Neuron (in vitro differentiated cells): ENCODE results near the gene DLEC1.
"Not testable (repeated sequence)": the region's sequence is repeated elsewhere in the genome, so short reads cannot be mapped to it uniquely, and the experiment has no call there.

ENCODE experiments used
- H2AFZ ChIP-seq: one replicate; pipeline ENCODE4 v1.6.1; 2013; ENCODE audit warnings: low read depth, mild to moderate bottlenecking, inconsistent platforms, low read length, moderate library complexity
- H3K27me3 ChIP-seq: one replicate; pipeline ENCODE4 v1.6.1; 2013; ENCODE audit warnings: low read length; ENCODE audit not compliant: insufficient read depth
- H3K36me3 ChIP-seq: one replicate; pipeline ENCODE4 v1.6.1; 2013; ENCODE audit warnings: low read length; ENCODE audit not compliant: insufficient read depth
- H3K4me1 ChIP-seq: one replicate; pipeline ENCODE4 v1.6.1; 2013; ENCODE audit warnings: low read length; ENCODE audit not compliant: insufficient read depth
- H3K4me3 ChIP-seq: 2 replicates; pipeline ENCODE4 v1.5.1; 2013; ENCODE audit warnings: mild to moderate bottlenecking, low read length, moderate library complexity
- H3K9me3 ChIP-seq: one replicate; pipeline ENCODE4 v1.6.1; 2013; ENCODE audit warnings: low read length

Gene DLEC1

DNA sequence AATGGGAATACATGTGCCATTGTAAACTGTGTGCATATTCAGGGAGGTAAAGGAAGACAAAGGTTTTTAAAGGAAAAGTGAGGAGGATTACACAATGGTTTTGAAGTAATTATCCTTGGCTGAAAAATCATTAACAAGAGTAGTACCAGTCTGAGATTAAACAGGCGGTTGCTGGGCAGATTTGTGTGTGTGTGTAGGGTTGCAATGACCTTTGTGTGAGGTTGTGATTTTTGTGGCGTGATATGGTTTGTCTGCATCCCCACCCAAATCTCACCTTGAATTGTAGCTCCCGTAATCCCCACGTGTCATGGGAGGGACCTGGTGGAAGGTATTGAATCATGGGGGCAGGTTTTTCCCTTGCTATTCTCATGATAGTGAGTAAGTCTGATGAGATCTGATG, 7.0 kb downstream of the DLEC1 start:
- no peaks in the 10 kb centered on the region for H3K9me3 ChIP-seq
- no peaks in the 10 kb centered on the region for H3K27me3 ChIP-seq
- H3K4me1 ChIP-seq: peaks cover 12% of the 10 kb centered on the region
- H2AFZ ChIP-seq: no peak overlapping the region
- no peaks in the 10 kb centered on the region for H3K36me3 ChIP-seq
- no peak overlapping the region for H3K4me3 ChIP-seq

DNA sequence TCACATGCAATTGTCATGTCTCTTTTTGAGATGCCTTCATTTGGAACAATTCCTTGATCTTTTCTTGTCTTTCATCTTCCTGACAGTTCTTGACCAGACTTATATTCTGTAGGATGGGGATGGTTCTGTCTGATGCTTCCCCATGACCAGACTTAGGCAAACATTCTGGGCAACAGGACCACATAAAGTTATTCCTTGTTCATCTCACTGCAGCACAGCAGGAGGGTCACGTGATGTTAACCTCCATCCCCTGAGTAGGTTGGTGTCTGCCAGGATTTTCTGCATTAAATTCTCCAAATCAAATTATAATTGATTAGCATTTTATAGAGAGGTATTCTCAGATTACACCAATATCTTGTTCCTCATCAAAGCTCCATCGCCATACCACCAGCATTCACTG, 7.8 kb downstream of the DLEC1 start:
- H2AFZ ChIP-seq: no peak overlapping the region
- peaks cover 12% of the 10 kb centered on the region for H3K4me1 ChIP-seq
- no peak overlapping the region for H3K4me3 ChIP-seq
- no peaks in the 10 kb centered on the region for H3K9me3 ChIP-seq
- no peaks in the 10 kb centered on the region for H3K27me3 ChIP-seq
- H3K36me3 ChIP-seq: no peaks in the 10 kb centered on the region

DNA sequence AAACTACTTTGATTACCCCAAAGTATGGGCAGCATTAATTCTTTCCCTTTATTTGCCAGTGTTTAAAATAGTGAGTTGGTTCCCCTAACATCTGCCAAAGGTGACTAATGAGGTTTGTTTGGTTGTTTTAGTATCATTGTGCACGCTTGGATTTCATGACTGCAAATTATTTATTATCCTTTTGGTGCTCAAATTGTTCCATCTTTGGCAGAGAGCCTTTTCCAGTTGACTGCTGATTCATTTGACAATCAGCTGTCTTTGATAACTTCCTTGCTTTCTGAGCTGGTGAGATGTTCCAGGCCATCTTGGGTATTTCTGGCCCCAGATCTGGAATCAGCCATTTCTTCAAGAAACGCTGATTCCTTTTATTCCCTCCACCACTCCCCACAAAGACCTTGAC, 8.9 kb downstream of the DLEC1 start:
- Histone ChIP-seq H3K9me3 (peaks cover 3% of the 10 kb centered on the region), H3K4me3 (no peak overlapping the region), H3K27me3 (no peaks in the 10 kb centered on the region), H3K4me1 (peaks cover 12% of the 10 kb centered on the region), H2AFZ (no peak overlapping the region), H3K36me3 (no peaks in the 10 kb centered on the region)

DNA sequence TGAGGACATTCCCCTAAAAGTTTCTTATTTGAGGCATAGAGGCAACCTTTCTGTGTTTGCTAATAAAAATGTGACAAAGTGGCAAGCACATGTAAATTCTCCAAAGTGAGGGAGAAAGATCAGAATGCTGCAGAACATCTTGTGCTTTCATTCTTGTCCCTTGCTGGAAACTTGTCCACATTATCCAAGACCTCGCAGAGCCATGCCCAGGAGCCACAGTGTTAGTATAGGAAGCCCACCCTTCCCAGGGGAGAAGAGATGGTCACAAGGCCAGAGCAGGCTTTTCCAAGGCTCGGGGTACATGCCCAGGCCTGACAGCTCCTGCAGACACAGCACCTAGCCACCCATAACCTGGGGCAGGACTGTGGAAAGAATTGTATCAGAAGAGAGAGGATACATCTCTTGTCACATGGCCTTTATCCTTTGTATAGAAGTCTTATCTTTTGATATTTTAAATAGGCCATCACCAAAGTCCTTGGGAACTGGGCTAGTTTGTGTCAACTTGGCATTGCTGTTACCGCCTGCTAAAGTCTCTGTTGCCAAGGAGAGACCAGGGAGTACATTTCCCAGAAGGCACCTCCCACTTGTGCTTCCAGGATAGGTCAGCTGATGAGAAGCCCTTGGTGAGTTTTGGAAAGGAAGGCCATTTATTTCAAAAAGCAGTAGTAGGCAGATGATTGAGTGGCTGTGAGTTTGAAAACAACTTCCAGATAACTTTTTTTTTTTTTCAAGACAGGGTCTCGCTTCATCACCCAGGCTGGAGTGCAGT, 10.5 kb downstream of the DLEC1 start:
- Histone ChIP-seq H2AFZ (peak overlapping the region; percentile 24), H3K36me3 (no peaks in the 10 kb centered on the region), H3K4me1 (peaks cover 12% of the 10 kb centered on the region), H3K4me3 (no peak overlapping the region), H3K27me3 (no peaks in the 10 kb centered on the region), H3K9me3 (peaks cover 3% of the 10 kb centered on the region)

DNA sequence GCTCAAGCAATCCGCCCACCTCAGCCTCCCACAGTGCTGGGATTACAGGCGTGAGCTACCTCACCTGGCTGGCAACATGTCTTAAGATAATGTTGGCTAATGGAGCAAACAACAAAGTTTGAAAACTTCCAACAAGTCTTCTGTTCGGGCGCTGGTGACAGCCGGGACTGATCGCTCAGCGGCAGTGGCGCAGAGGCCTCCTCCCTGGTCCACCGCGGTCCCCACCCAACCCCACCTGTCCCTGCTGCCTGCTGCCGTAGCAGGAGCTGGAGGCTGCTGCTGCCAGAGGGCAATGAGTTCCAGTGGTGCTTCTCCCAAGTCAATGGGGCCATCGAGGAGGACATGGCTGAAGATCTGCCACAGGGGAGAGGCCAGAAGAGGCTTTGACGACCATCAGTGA, 12.1 kb downstream of the DLEC1 start:
- no peak overlapping the region for H3K4me3 ChIP-seq
- peaks cover 3% of the 10 kb centered on the region for H3K9me3 ChIP-seq
- peaks cover 12% of the 10 kb centered on the region for H3K4me1 ChIP-seq
- no peak overlapping the region for H2AFZ ChIP-seq
- H3K36me3 ChIP-seq: no peaks in the 10 kb centered on the region
- no peaks in the 10 kb centered on the region for H3K27me3 ChIP-seq

DNA sequence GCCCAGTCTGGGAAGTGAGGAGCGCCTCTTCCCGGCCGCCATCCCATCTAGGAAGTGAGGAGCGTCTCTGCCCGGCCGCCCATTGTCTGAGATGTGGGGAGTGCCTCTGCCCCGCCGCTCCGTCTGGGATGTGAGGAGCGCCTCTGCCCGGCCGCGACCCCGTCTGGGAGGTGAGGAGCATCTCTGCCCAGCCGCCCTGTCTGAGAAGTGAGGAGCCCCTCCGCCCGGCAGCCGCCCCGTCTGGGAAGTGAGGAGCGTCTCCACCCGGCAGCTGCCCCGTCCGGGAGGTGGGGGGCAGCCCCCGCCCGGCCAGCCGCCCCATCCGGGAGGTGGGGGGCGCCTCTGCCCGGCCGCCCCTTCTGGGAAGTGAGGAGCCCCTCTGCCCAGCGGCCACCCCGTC, 14.3 kb downstream of the DLEC1 start:
- not testable (repeated sequence) for H2AFZ ChIP-seq, H3K4me3 ChIP-seq, H3K9me3 ChIP-seq, H3K36me3 ChIP-seq, H3K27me3 ChIP-seq
- peaks cover 12% of the 10 kb centered on the region for H3K4me1 ChIP-seq

DNA sequence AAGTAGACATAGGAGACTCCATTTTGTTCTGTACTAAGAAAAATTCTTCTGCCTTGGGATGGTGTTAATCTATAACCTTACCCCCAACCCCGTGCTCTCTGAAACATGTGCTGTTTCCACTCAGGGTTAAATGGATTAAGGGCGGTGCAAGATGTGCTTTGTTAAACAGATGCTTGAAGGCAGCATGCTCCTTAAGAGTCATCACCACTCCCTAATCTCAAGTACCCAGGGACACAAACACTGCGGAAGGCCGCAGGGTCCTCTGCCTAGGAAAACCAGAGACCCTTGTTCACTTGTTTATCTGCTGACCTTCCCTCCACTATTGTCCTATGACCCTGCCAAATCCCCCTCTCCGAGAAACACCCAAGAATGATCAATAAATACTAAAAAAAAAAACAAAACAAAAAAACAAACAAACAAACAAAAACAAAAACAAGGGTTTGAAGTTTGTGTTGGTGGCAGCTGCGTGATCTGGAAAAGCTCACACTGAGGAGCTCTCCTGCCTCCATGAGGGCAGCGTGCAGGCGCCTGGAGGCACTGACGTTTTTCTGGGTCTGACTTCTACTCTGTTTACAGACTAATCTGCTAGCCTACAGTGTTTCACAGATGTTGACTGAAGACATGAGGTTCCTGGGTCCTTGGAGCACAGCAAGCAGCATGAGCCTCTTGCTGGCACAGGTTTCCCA, 14.9 kb downstream of the DLEC1 start:
- peaks cover 12% of the 10 kb centered on the region for H3K4me1 ChIP-seq
- H3K27me3 ChIP-seq, H3K9me3 ChIP-seq, H3K36me3 ChIP-seq, H3K4me3 ChIP-seq, H2AFZ ChIP-seq: not testable (repeated sequence)

DNA sequence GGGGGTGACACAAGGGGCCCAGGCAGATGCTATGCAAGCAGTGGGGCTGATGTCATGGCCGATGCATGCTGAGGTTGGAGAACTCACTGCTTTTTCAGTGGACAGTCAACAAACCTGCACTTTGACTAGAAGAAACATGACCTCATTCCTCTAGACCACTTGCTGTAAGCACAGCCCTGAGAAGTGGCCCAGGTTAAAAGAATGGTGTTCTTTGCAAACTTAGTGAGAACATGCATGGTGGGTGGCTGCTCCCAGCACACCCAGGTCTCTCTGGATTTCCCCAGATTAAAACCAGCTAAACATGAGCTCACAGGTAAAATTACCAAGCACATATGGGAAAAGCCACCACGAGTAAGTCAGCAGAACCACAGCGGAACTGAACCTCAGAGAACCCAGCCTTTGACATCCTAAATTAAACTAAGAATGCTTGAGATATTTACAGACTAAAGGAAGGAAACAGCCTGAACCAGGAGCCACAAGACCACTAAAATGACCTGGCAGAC, 15.5 kb downstream of the DLEC1 start:
- Histone ChIP-seq H3K27me3 (no peaks in the 10 kb centered on the region), H3K4me3 (no peak overlapping the region), H3K36me3 (no peaks in the 10 kb centered on the region), H3K4me1 (peaks cover 6% of the 10 kb centered on the region), H2AFZ (no peak overlapping the region), H3K9me3 (peaks cover 3% of the 10 kb centered on the region)

DNA sequence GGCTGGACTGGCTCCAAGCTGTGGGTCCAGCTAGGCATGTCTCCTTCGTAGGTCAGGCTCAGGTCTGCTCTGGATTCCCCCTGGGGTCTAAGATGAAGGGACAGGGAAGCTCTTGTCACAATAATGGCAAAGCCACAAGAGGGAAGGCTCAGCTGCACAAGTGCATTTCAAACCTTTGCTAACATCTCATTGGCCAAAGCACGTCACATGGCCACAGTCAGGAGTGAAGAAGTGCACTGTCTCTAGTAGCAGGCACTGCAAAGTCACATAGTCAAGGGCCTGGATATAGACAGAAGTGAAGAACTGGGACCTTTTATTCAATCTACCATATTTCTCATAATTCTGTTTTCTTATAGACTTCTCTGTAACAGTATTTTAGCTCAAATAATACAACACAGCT, 20.1 kb downstream of the DLEC1 start:
- peaks cover 3% of the 10 kb centered on the region for H3K9me3 ChIP-seq
- no peak overlapping the region for H2AFZ ChIP-seq
- no peaks in the 10 kb centered on the region for H3K4me1 ChIP-seq
- H3K4me3 ChIP-seq: no peak overlapping the region
- no peaks in the 10 kb centered on the region for H3K36me3 ChIP-seq
- no peaks in the 10 kb centered on the region for H3K27me3 ChIP-seq

DNA sequence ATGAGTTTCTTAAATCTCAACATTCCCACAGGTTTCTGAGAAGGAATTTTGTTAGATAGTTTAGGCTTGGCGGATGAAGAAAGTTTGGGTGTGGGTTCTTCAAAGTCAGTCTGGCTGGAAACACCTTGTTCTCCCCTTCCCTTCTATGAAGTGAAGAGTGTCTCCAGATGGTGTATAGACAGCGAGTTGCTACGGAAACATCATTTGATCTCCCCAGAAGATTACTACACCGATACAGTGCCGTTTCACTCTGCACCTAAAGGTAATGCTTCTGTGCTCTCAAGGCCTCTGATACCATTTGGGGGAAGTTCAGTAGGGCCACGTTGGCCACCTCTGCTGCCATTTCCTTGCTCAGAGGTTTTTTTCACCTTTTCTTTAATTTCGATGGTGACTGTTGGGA, 20.6 kb downstream of the DLEC1 start:
- H3K4me1 ChIP-seq: no peaks in the 10 kb centered on the region
- H2AFZ ChIP-seq: no peak overlapping the region
- H3K27me3 ChIP-seq: no peaks in the 10 kb centered on the region
- no peaks in the 10 kb centered on the region for H3K36me3 ChIP-seq
- peaks cover 3% of the 10 kb centered on the region for H3K9me3 ChIP-seq
- H3K4me3 ChIP-seq: no peak overlapping the region

DNA sequence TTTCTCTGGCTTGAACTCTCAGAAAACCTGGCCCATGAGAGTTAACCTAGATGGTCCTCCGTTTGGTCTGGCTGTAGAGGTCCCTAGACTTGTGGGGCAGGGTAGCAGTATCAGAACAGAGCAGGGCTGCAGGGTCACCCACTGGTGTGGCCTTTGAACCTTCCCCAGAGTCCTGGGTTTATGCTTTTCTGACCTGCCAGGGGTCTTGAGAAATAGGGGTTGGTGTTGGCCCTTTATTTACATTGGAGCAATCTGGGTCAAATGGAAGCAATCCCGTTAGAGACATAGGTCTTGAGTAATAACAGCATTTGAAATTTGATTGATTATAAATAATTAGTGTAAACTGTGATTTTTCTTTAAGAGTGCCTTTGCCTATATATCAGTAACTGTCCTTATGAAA, 23.8 kb downstream of the DLEC1 start:
- H2AFZ ChIP-seq: no peak overlapping the region
- peaks cover 3% of the 10 kb centered on the region for H3K9me3 ChIP-seq
- no peak overlapping the region for H3K4me3 ChIP-seq
- no peaks in the 10 kb centered on the region for H3K4me1 ChIP-seq
- H3K27me3 ChIP-seq: no peaks in the 10 kb centered on the region
- H3K36me3 ChIP-seq: no peaks in the 10 kb centered on the region

DNA sequence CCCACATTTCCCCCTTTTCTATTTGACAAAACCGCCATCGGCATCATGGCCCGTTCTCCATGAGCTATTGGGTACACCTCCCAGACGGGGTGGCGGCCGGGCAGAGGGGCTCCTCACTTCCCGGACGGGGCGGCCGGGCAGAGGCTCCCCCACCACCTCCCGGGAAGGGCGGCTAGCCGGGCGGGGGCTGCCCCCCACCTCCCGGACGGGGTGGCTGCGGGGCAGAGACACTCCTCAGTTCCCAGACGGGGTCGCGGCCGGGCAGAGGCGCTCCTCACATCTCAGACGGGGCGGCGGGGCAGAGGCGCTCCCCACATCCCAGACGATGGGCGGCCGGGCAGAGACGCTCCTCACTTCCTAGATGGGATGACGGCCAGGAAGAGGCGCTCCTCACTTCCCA, 25.4 kb downstream of the DLEC1 start:
- H2AFZ ChIP-seq, H3K9me3 ChIP-seq, H3K4me1 ChIP-seq, H3K4me3 ChIP-seq, H3K36me3 ChIP-seq, H3K27me3 ChIP-seq: not testable (repeated sequence)

DNA sequence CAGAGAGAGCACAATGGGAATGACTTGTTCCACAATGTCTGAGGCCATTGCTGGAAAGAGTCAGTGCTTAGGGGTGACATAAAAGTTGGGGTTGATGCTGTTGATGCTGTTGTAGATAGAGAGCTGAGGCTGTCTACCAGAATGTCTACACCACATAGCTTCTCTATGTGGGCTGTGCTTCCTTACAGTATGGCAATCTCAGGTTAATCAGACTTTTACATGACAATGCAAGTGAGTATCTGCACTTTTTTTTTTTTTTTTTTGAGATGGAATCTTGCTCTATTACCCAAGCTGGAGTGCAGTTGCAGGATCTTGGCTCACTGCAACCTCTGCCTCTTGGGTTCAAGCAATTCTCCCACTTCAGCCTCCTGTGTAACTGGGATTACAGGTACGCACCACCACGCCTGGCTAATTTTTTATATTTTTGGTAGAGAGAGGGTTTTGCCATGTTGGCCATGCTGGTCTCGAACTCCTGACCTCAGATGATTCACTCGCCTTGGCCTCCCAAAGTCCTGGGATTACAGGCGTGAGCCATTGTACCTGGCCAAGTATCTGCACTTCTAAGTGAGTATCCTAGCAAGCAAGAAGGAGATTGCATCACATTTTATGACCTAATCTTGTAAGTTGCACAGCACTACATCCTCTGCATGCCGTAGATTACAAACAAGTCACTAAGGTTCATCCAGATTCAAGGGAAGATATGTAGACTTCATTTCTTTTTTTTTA, 28.7 kb downstream of the DLEC1 start:
- Histone ChIP-seq H3K4me3 (no peak overlapping the region), H3K27me3 (no peaks in the 10 kb centered on the region), H3K4me1 (no peaks in the 10 kb centered on the region), H3K9me3 (no peaks in the 10 kb centered on the region), H3K36me3 (no peaks in the 10 kb centered on the region), H2AFZ (no peak overlapping the region)
